Neural progenitor cell (in vitro differentiated cells): ENCODE data around the gene CYP1A2.

ENCODE experiments used
- EZH2 ChIP-seq: fragments of 200-600 bp; sonication (generic); IDR thresholded peaks from 2 replicates; pipeline ENCODE4 v1.6.1; 2017; ENCODE audit warnings: antibody characterized with exemption, mild to moderate bottlenecking, moderate library complexity
- EZH2phosphoT487 ChIP-seq: fragments of 200-600 bp; sonication (generic); IDR thresholded peaks from 2 replicates; pipeline ENCODE4 v1.6.1; 2017; ENCODE audit warnings: antibody characterized with exemption
- TF ChIP-seq, protein P1 (sequence below): fragments of 200-600 bp; sonication (generic); IDR thresholded peaks from 2 replicates; pipeline ENCODE4 v1.5.1; 2017; ENCODE audit warnings: antibody characterized with exemption, mild to moderate bottlenecking

- TF ChIP-seq, protein P1, sequence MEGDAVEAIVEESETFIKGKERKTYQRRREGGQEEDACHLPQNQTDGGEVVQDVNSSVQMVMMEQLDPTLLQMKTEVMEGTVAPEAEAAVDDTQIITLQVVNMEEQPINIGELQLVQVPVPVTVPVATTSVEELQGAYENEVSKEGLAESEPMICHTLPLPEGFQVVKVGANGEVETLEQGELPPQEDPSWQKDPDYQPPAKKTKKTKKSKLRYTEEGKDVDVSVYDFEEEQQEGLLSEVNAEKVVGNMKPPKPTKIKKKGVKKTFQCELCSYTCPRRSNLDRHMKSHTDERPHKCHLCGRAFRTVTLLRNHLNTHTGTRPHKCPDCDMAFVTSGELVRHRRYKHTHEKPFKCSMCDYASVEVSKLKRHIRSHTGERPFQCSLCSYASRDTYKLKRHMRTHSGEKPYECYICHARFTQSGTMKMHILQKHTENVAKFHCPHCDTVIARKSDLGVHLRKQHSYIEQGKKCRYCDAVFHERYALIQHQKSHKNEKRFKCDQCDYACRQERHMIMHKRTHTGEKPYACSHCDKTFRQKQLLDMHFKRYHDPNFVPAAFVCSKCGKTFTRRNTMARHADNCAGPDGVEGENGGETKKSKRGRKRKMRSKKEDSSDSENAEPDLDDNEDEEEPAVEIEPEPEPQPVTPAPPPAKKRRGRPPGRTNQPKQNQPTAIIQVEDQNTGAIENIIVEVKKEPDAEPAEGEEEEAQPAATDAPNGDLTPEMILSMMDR: no peak
- TF ChIP-seq EZH2 (no peak), EZH2phosphoT487 (no peak)
These were observed 20.9 kb downstream of the CYP1A2 start for GRCh38 chr15:74769463-74770025.
